ENCODE results near the gene GABARAP. TPM values are rescaled to one million over a fixed set of nuclear protein-coding genes. Genes with fewer than 3 reads are reported as not detected.

Gene GABARAP
- total RNA-seq, 3 donors from 2014 or later (not counting 1 experiment from before 2014, with no cell fraction given): 256 to 277 (median 276) TPM

DNA sequence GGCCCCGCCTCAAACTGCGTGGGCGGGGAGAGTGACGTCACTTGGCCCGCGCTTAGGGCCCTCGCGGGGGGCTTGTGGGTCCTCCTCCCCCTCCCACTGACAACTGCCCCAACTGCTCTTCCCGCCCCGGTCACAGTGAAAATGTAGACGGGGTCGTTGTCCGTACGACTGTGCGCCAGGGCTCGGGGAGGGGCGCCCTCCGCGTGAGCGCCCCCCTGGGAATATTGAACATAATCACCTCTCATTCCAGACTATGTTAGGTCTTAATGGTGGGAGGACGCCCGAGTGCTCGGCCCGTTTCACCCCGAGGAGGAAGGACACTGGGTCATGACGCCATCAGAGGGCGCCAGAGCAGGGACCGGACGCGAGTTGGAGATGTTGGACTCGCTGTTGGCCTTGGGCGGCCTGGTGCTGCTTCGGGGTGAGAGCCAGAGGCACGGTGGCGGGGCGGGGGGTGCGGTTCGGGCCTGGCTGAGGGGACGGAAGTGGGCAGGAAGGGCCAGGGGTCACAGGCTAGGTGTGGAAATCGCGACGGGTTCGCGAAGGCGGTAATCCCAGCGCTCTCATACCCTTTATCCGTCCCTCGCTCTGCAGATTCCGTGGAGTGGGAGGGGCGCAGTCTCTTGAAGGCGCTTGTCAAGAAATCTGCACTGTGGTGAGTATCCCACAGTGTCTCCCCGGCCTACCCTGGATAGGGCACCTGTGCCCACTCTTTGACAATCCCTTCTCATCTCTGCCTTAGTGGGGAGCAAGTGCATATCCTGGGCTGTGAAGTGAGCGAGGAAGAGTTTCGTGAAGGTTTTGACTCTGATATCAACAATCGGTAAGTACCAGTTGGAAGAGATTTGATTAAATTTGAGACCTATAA is 10.2 kb upstream of the GABARAP start, which contains the start of gene ELP5:
Gene ELP5 (plus strand): TSS at position 40 of the 868 bp plus-strand sequence. CDS start 336 bp downstream, at position 376.
- no peaks in the 10 kb centered on the region for H3K27me3 ChIP-seq (ENCODE audit: control insufficient read depth, insufficient read depth, low read length)
- no peaks in the 10 kb centered on the region for H3K9me3 ChIP-seq (ENCODE audit: control insufficient read depth, insufficient read depth, low read length)
- peak within 1 kb of the TSS; percentile 67 for H3K4me3 ChIP-seq (ENCODE audit: low read length)
- H3K4me1 Mint-ChIP-seq: peaks cover 41 to 43% of the 10 kb centered on the region in 2 donors
- H3K4me3 Mint-ChIP-seq: peak within 1 kb of the TSS; percentile 92
- H3K36me3 Mint-ChIP-seq: peaks cover 12% of the 10 kb centered on the region
- ATAC-seq (peak; percentile 62 to 80 (median 64)), DNase-seq (peak; percentile 89 to 93)
- H3K27me3 Mint-ChIP-seq (ENCODE audit: low read depth in 2 of 2): no peaks in the 10 kb centered on the region
- peaks cover 32% of the 10 kb centered on the region for H3K4me1 ChIP-seq (ENCODE audit: control insufficient read depth, insufficient read depth, low read length)
- peak within 1 kb of the TSS; percentile 93 to 98 for H3K27ac Mint-ChIP-seq
- intact Hi-C loops (cut with micrococcal nuclease): loop anchor here (1.0 to 5.0 kb wide), 7 partner anchors 9 to 310 kb away; partner anchors contain the start of genes ACADVL, DLG4, EIF5A and PHF23
- WGBS (ENCODE audit: insufficient coverage): under 1% methylated on average over 50 of the region's 55 CpGs
- no peak for TF ChIP-seq CTCF (IDR thresholded peaks at IDR 0.05)
- no peaks in the 10 kb centered on the region for H3K9me3 Mint-ChIP-seq
- peak within 1 kb of the TSS; percentile 96 for H3K27ac ChIP-seq (ENCODE audit: low read length)
- peaks cover 27% of the 10 kb centered on the region for H3K36me3 ChIP-seq (ENCODE audit: control insufficient read depth, insufficient read depth, low read length)

- H3K4me3 Mint-ChIP-seq: peak within 1 kb of the TSS; percentile 92
These were observed 9.5 kb upstream of the GABARAP start, which contains the start of gene CTDNEP1 for GRCh38 chr17:7251661-7252175. Gene CTDNEP1, minus strand, starts transcription at chr17:7251734. Its CDS starts 438 bp downstream, at chr17:7251296.

More at GRCh38 chr17:7251661-7252175, 9.5 kb upstream of the GABARAP start, which contains the start of gene CTDNEP1:
- WGBS (ENCODE audit: insufficient coverage): under 1% methylated on average over 40 of the region's 41 CpGs
- H3K4me1 ChIP-seq (ENCODE audit: control insufficient read depth, insufficient read depth, low read length): peaks cover 32% of the 10 kb centered on the region
- no peaks in the 10 kb centered on the region for H3K9me3 ChIP-seq (ENCODE audit: control insufficient read depth, insufficient read depth, low read length)
- intact Hi-C loops (cut with micrococcal nuclease): loop anchor here (1.0 to 5.0 kb wide), 7 partner anchors 8 to 311 kb away; partner anchors contain the start of genes ACADVL, DLG4, EIF5A and PHF23
- Mint-ChIP-seq H3K27ac (peak within 1 kb of the TSS; percentile 93 to 98), H3K4me1 (peaks cover 41 to 43% of the 10 kb centered on the region in 2 donors), H3K9me3 (no peaks in the 10 kb centered on the region), H3K36me3 (peaks cover 6% of the 10 kb centered on the region), H3K27me3 (ENCODE audit: low read depth in 2 of 2) (no peaks in the 10 kb centered on the region)
- H3K27ac ChIP-seq (ENCODE audit: low read length): peak within 1 kb of the TSS; percentile 96
- H3K36me3 ChIP-seq (ENCODE audit: control insufficient read depth, insufficient read depth, low read length): peaks cover 26% of the 10 kb centered on the region
- H3K27me3 ChIP-seq (ENCODE audit: control insufficient read depth, insufficient read depth, low read length): no peaks in the 10 kb centered on the region
- H3K4me3 ChIP-seq (ENCODE audit: low read length): peak within 1 kb of the TSS; percentile 67
- ATAC-seq: peak; percentile 82 to 94 (median 86)
- no peak for TF ChIP-seq CTCF (IDR thresholded peaks at IDR 0.05)
- DNase-seq: peak; percentile 98 to 99
